K562 (cell line): ENCODE data around the gene MARCHF9. TPM values are rescaled to one million over a fixed set of nuclear protein-coding genes. Genes with fewer than 3 reads are reported as not detected.
A peak's percentile ranks its signal among the peaks of the same experiment; 100 is the strongest.

Experiments used
- CCAR2 ChIP-seq: fragments of 200-400 bp; formaldehyde crosslinking; IDR thresholded peaks from 2 replicates; pipeline ENCODE4 v1.6.1; 2017; ENCODE audit warnings: mild to moderate bottlenecking, low read depth, low read length
- CTBP1 ChIP-seq: fragments of 450-650 bp; IDR thresholded peaks from 2 replicates; pipeline ENCODE4 v1.6.1; 2016; ENCODE audit warnings: borderline replicate concordance
- MGA ChIP-seq: fragments of 450-650 bp; IDR thresholded peaks from 2 replicates; pipeline ENCODE4 v1.6.1; 2016; ENCODE audit warnings: mild to moderate bottlenecking, moderate library complexity
- NONO ChIP-seq, 2 experiments: fragments of 200-400 bp in 1 of 2; fragments of 450-650 bp in 1 of 2; formaldehyde crosslinking in 1 of 2; IDR thresholded peaks; 2 replicates each; pipeline ENCODE4 v1.6.1; 2017; ENCODE audit warnings: low read depth in 2 of 2, mild to moderate bottlenecking in 2 of 2, moderate library complexity in 2 of 2, low read length in 1 of 2
- RNF219 ChIP-seq: fragments of 250-450 bp; sonication (Bioruptor Pico); IDR thresholded peaks from 2 replicates; pipeline ENCODE4 v1.5.0; 2022; ENCODE audit warnings: mild to moderate bottlenecking
- TEAD2 ChIP-seq: fragments of 450-650 bp; IDR thresholded peaks from 2 replicates; pipeline ENCODE4 v1.6.1; 2016; ENCODE audit warnings: missing genetic modification characterization, control low read depth, missing compliant biosample characterization
- ZNF41 ChIP-seq: fragments of 250-450 bp; sonication (Bioruptor Pico); conservative IDR thresholded peaks from 2 replicates; pipeline ENCODE4 v1.4.0; 2020; ENCODE audit warnings: mild to moderate bottlenecking
- polyA plus RNA-seq, 8 experiments: library from polyadenylated mRNA; depleted of rRNA in 4 of 8; stranded (reverse) in 5 of 8; unstranded in 3 of 8; fragments of >200 nt; fragmentation: Nextera tagmentation in 2 of 8; fragmentation: Illumina TruSeq in 1 of 8; extraction: Ambion mirVana in 2 of 8; extraction: Trizol in 1 of 8; gene quantifications; 2 replicates each; pipeline versions ENCODE4 v1.2.1 to v1.2.3, GENCODE V29; 2011 to 2014; ENCODE audit warnings: inconsistent platforms in 1 of 8, missing spikeins in 1 of 8
- total RNA-seq, 7 experiments: library from RNA; depleted of rRNA in 6 of 7; stranded (reverse); fragments of >200 nt in 6 of 7; fragmentation: Illumina TruSeq in 2 of 7; extraction: Trizol in 2 of 7; gene quantifications; 2 replicates each; pipeline versions ENCODE4 v1.2.1 to v1.2.3, GENCODE V29; 2011 to 2021; ENCODE audit warnings: low replicate concordance in 1 of 7
- TF ChIP-seq, protein P1 (sequence below): fragments of 450-650 bp; conservative IDR thresholded peaks from 2 replicates; pipeline ENCODE4 v1.6.1; 2016; ENCODE audit warnings: missing genetic modification characterization, low read depth, mild to moderate bottlenecking, missing compliant biosample characterization, moderate library complexity
- TF ChIP-seq, protein P2 (sequence below): fragments of 450-650 bp; IDR thresholded peaks from 2 replicates; pipeline ENCODE4 v1.6.1; 2016; ENCODE audit warnings: antibody characterized with exemption

MARCHF9 gene
- total and polyA plus RNA-seq, 9 of the 15 experiments (the other 6 are each of a cell fraction or from before 2014, with no cell fraction given), result 0.80 to 12.4 (median 6.2) TPM

DNA sequence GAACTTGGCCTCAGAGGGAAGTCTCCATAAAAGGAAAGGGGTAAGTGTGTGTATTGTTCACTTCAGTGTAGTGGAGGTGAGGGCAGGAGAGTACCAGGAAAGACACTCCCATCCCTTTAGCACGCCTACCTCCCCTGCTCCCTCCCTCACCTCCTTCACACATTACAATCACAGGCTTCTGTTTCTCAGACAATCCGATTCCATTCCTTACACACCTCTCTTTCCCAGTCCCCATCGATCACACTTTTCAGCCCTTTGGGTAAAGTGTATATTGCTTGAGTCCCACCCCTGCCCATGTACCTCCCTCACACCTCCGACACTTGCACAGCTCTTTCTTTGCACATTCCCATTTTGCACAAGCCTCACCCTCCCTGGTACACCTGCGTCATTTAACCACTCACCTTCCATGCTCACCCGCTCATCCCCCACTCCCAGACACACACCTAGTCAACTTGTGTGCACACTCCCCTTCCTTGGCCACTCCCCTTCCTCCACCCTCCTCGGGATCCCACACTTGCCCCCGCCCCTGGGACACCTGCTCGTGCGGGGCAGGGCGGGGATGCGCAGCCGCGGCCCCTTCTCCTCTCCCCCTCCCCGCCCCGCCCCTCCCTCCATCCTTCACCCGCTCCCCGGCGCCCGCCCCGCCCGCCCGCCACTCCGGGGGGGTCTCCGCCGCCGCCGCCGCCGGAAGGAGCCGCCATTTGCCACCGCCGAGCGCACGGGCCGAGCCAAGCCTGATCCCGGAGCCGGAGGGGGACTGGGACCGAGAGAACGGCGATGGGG is at the start of gene MARCHF9 (continued):
- no peak for TF ChIP-seq MGA
- TF ChIP-seq NONO (IDR thresholded peaks at IDR 0.05; ENCODE audit: low read depth in 2 of 2, low read length in 1 of 2), result no peak
- TF ChIP-seq, protein P1, sequence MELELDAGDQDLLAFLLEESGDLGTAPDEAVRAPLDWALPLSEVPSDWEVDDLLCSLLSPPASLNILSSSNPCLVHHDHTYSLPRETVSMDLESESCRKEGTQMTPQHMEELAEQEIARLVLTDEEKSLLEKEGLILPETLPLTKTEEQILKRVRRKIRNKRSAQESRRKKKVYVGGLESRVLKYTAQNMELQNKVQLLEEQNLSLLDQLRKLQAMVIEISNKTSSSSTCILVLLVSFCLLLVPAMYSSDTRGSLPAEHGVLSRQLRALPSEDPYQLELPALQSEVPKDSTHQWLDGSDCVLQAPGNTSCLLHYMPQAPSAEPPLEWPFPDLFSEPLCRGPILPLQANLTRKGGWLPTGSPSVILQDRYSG (tag), result no peak
- no peak for TF ChIP-seq ZNF41 (CRISPR knock-in tag)
- TF ChIP-seq, protein P2, sequence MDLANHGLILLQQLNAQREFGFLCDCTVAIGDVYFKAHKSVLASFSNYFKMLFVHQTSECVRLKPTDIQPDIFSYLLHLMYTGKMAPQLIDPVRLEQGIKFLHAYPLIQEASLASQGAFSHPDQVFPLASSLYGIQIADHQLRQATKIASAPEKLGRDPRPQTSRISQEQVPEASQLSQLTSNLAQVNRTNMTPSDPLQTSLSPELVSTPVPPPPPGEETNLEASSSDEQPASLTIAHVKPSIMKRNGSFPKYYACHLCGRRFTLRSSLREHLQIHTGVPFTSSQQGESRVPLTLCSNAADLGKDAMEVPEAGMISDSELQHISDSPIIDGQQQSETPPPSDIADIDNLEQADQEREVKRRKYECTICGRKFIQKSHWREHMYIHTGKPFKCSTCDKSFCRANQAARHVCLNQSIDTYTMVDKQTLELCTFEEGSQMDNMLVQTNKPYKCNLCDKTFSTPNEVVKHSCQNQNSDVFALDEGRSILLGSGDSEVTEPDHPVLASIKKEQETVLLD, result peak; percentile 53; the same call in 1 of the 2 replicates
- TF ChIP-seq RNF219, result no peak
- no peak; the same call in 1 of the 2 replicates for TF ChIP-seq CTBP1
- no peak for TF ChIP-seq CCAR2
- TF ChIP-seq TEAD2 (tag), result no peak
